ENCODE results near the gene FGFR1OP2.
A peak's percentile ranks its signal among the peaks of the same experiment; 100 is the strongest.

FGFR1OP2 gene

GRCh38 chr12:27003421-27004381, 65.4 kb downstream of the FGFR1OP2 start (continued):
- TF ChIP-seq ZNF398 (tag by site-specific recombination; IDR thresholded peaks at IDR 0.05), result no peak
- no peak for TF ChIP-seq REST (tag by site-specific recombination; IDR thresholded peaks at IDR 0.05)
- 0 out of 2 replicates have a peak, but pooled peaks have one; percentile 20 for TF ChIP-seq PATZ1 (tag by site-specific recombination; IDR thresholded peaks at IDR 0.05)
- no peak for TF ChIP-seq ZNF416 (tag by site-specific recombination; IDR thresholded peaks at IDR 0.05)
- TF ChIP-seq ZNF248 (tag by site-specific recombination; IDR thresholded peaks at IDR 0.05), result no peak
- no peak for TF ChIP-seq ZNF155 (tag by site-specific recombination; IDR thresholded peaks at IDR 0.05)
- TF ChIP-seq HIC1 (tag by site-specific recombination; IDR thresholded peaks at IDR 0.05), result peak; percentile 79
- peak; percentile 87 for TF ChIP-seq ZNF585B (tag by site-specific recombination; IDR thresholded peaks at IDR 0.05)
- peak; percentile 91 for TF ChIP-seq PRDM4 (tag by site-specific recombination; IDR thresholded peaks at IDR 0.05)
- TF ChIP-seq HOXC10 (CRISPR knock-in tag; IDR thresholded peaks at IDR 0.05), result no peak
- TF ChIP-seq HOXD13 (CRISPR knock-in tag; IDR thresholded peaks at IDR 0.05; ENCODE audit: borderline replicate concordance), result peak; percentile 65; the same call in 1 of the 2 replicates
- TF ChIP-seq ZNF16 (tag by site-specific recombination; IDR thresholded peaks at IDR 0.05; ENCODE audit: low read depth), result no peak
- no peak for TF ChIP-seq ZNF544 (tag by site-specific recombination; IDR thresholded peaks at IDR 0.05)
- peak; percentile 60; the same call in 1 of the 2 replicates for TF ChIP-seq ZFP37 (tag by site-specific recombination; IDR thresholded peaks at IDR 0.05)
- 0 out of 2 replicates have a peak, but pooled peaks have one; percentile 47 for TF ChIP-seq ZNF239 (tag by site-specific recombination; IDR thresholded peaks at IDR 0.05)
- TF ChIP-seq ZNF677 (tag by site-specific recombination; IDR thresholded peaks at IDR 0.05), result no peak
- peak; percentile 40; the same call in 1 of the 2 replicates for TF ChIP-seq KLF1 (tag by site-specific recombination; IDR thresholded peaks at IDR 0.05)
- TF ChIP-seq ZNF48 (tag by site-specific recombination; IDR thresholded peaks at IDR 0.05), result no peak
- no peak for TF ChIP-seq ZNF148 (tag by site-specific recombination; IDR thresholded peaks at IDR 0.05; ENCODE audit: borderline replicate concordance)
- peak; percentile 43; the same call in 1 of the 2 replicates for TF ChIP-seq EGR2 (tag by site-specific recombination; IDR thresholded peaks at IDR 0.05; ENCODE audit: low read depth)
- TF ChIP-seq ZNF843 (tag by site-specific recombination; IDR thresholded peaks at IDR 0.05), result peak; percentile 100
- TF ChIP-seq ZNF639 (tag by site-specific recombination; IDR thresholded peaks at IDR 0.05), result peak; percentile 82; the same call in 1 of the 2 replicates
